Parathyroid adenoma (tissue), 2 donors: ENCODE results near the gene RAPGEF1.

Experiments used
- H2AFZ ChIP-seq: fragments of 300-600 bp; sonication (generic); one replicate; pipeline ENCODE4 v1.7.0; 2017; ENCODE audit warnings: antibody characterized with exemption, mild to moderate bottlenecking
- H3K27ac ChIP-seq: fragments of 300-600 bp; sonication (generic); one replicate; pipeline ENCODE4 v1.7.0; 2017
- H3K27me3 ChIP-seq: fragments of 300-600 bp; sonication (generic); one replicate; pipeline ENCODE4 v1.7.0; 2017; ENCODE audit warnings: low read length; ENCODE audit not compliant: control insufficient read depth, insufficient read depth
- H3K36me3 ChIP-seq: fragments of 300-600 bp; sonication (generic); one replicate; pipeline ENCODE4 v1.7.0; 2017; ENCODE audit warnings: low read length; ENCODE audit not compliant: control insufficient read depth, insufficient read depth
- H3K4me1 ChIP-seq: fragments of 300-600 bp; sonication (generic); one replicate; pipeline ENCODE4 v1.7.0; 2017; ENCODE audit warnings: control low read depth
- H3K4me2 ChIP-seq: fragments of 300-600 bp; sonication (generic); one replicate; pipeline ENCODE4 v1.7.0; 2017; ENCODE audit warnings: low read length
- H3K4me3 ChIP-seq: fragments of 300-600 bp; sonication (generic); one replicate; pipeline ENCODE4 v1.7.0; 2017; ENCODE audit warnings: low read depth, low read length
- H3K79me2 ChIP-seq: fragments of 300-600 bp; sonication (generic); one replicate; pipeline ENCODE4 v1.7.0; 2017; ENCODE audit warnings: control low read depth
- H3K9ac ChIP-seq: fragments of 300-600 bp; sonication (generic); one replicate; pipeline ENCODE4 v1.7.0; 2017; ENCODE audit warnings: mild to moderate bottlenecking
- H3K9me3 ChIP-seq: fragments of 300-600 bp; sonication (generic); one replicate; pipeline ENCODE4 v1.7.0; 2017; ENCODE audit warnings: low read length; ENCODE audit not compliant: control insufficient read depth
- CTCF ChIP-seq: fragments of 300-600 bp; sonication (generic); IDR thresholded peaks from one replicate; pipeline ENCODE4 v1.7.0; 2017; ENCODE audit warnings: antibody characterized with exemption, mild to moderate bottlenecking
- donor health status: primary hyperparathyroidism.

The RAPGEF1 gene

GRCh38 chr9:131625790-131626670 is 113.8 kb downstream of the RAPGEF1 start:
- H3K79me2 ChIP-seq, result no peaks in the 10 kb centered on the region
- no peak overlapping the region for H3K27ac ChIP-seq
- H3K4me3 ChIP-seq, result no peak overlapping the region
- no peak for TF ChIP-seq CTCF
- no peak overlapping the region for H3K4me2 ChIP-seq
- H3K27me3 ChIP-seq, result no peaks in the 10 kb centered on the region
- no peaks in the 10 kb centered on the region for H3K4me1 ChIP-seq
- H3K9me3 ChIP-seq, result no peaks in the 10 kb centered on the region
- H3K9ac ChIP-seq, result no peak overlapping the region
- H2AFZ ChIP-seq, result no peak overlapping the region
- no peaks in the 10 kb centered on the region for H3K36me3 ChIP-seq

DNA sequence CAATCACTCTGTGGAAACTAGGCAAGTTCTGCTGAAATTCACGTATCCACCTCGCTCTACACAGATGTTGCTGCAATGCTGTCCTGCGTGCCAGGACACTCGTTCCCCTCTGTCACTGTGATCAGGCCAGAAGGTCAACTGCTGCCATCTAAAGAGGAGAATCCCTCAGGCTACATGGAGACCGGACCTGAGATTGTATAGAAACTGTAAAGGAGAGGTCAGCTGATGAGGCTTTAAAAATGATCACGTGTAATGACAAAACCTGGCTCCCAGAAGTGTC is 114.4 kb downstream of the RAPGEF1 start:
- Histone ChIP-seq H3K9me3 (no peaks in the 10 kb centered on the region), H3K27ac (no peak overlapping the region), H3K79me2 (no peaks in the 10 kb centered on the region), H3K4me3 (no peak overlapping the region), H3K36me3 (no peaks in the 10 kb centered on the region), H3K9ac (no peak overlapping the region), H2AFZ (no peak overlapping the region), H3K4me1 (no peaks in the 10 kb centered on the region), H3K4me2 (no peak overlapping the region), H3K27me3 (no peaks in the 10 kb centered on the region)
- no peak for TF ChIP-seq CTCF

DNA sequence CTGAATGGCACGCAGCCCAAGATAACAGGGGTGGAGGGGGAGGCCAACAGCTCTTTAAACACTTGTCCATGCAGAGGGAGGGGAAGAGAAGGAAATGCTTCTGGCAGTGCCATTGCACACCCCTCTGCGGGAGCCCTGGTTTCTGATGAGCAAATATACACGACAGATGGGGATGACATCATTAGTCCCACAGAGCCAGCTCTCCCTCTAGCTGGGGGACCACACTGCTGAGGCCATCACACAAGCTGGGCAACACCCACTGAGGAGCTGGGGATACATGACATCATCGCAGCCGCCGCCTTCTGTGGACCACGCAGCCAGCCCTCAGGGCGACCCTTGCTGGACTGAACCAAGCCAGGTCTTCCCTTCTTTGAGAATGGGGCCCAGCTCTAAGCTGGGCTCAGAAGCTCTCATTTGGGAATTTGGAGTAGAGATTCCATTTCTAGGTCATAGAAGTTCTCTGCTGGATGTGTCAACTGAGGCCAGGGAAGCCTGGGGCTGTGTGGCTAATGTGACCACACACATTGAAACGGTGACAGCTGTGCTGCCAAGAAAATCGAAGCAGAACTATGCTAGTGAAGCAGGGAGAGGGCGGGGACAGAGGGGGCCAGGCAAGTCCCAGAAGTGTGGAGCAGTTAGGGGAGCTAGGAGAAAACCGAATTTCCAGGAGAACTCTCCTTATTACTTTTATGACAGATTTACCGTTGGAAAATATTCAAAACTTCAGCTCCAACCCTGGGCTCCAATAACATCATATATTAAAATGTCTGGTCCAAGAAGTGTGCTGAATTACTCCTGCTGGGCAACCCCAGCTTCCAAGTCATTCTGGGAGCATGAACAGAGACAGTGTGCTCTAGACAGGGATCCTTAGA is 115.0 kb downstream of the RAPGEF1 start:
- no peaks in the 10 kb centered on the region for H3K9me3 ChIP-seq
- H3K36me3 ChIP-seq, result no peaks in the 10 kb centered on the region
- H3K4me1 ChIP-seq, result no peaks in the 10 kb centered on the region
- H3K9ac ChIP-seq, result no peak overlapping the region
- no peak overlapping the region for H3K4me3 ChIP-seq
- no peak for TF ChIP-seq CTCF
- H3K27me3 ChIP-seq, result no peaks in the 10 kb centered on the region
- H3K27ac ChIP-seq, result no peak overlapping the region
- no peaks in the 10 kb centered on the region for H3K79me2 ChIP-seq
- H2AFZ ChIP-seq, result no peak overlapping the region
- H3K4me2 ChIP-seq, result no peak overlapping the region

DNA sequence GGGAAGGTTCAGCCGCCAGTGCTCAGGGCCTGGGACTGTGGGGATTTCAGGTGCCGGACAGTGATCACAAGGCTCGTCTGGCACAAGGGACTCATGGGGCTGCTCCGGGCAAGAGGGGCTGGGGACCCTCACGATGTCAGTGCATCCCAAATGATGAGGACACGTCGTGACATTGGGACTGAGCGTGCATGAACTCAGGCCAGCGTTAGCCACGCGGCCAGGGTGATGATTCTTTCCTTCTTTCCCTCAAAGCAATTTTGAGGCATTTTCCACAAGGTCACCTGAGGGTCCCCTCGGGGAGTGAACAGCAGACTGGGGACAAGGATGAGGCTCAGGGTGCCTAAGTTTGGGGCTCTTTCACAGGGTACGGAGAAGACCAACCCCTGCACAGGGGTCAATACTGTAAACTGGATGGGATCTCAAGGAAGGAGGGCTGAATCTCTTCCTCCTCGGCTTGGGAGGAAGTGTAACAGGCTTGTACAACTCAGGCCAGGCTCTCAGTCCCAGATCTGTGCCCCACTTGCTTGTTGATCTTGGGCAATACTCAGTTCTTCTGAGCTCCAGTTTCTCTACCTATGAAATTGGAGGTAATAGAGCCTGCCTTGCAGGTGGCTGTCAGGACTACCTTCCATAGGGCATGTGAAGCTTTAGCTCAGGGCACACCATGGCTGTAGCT is 116.1 kb downstream of the RAPGEF1 start:
- no peak overlapping the region for H3K9ac ChIP-seq
- H3K4me3 ChIP-seq, result no peak overlapping the region
- H3K4me2 ChIP-seq, result no peak overlapping the region
- no peaks in the 10 kb centered on the region for H3K36me3 ChIP-seq
- H3K27me3 ChIP-seq, result no peaks in the 10 kb centered on the region
- H3K27ac ChIP-seq, result no peak overlapping the region
- no peak for TF ChIP-seq CTCF
- no peak overlapping the region for H2AFZ ChIP-seq
- no peaks in the 10 kb centered on the region for H3K9me3 ChIP-seq
- H3K4me1 ChIP-seq, result no peaks in the 10 kb centered on the region
- H3K79me2 ChIP-seq, result no peaks in the 10 kb centered on the region
